NCI-H69 (cell line): ENCODE data around the gene CAPZB.
A peak's percentile ranks its signal among the peaks of the same experiment; 100 is the strongest.

Source experiments
- DNase-seq: peaks from one replicate; lab custom pipeline; 2025; lab: John Stamatoyannopoulos, UW

The CAPZB gene

DNA sequence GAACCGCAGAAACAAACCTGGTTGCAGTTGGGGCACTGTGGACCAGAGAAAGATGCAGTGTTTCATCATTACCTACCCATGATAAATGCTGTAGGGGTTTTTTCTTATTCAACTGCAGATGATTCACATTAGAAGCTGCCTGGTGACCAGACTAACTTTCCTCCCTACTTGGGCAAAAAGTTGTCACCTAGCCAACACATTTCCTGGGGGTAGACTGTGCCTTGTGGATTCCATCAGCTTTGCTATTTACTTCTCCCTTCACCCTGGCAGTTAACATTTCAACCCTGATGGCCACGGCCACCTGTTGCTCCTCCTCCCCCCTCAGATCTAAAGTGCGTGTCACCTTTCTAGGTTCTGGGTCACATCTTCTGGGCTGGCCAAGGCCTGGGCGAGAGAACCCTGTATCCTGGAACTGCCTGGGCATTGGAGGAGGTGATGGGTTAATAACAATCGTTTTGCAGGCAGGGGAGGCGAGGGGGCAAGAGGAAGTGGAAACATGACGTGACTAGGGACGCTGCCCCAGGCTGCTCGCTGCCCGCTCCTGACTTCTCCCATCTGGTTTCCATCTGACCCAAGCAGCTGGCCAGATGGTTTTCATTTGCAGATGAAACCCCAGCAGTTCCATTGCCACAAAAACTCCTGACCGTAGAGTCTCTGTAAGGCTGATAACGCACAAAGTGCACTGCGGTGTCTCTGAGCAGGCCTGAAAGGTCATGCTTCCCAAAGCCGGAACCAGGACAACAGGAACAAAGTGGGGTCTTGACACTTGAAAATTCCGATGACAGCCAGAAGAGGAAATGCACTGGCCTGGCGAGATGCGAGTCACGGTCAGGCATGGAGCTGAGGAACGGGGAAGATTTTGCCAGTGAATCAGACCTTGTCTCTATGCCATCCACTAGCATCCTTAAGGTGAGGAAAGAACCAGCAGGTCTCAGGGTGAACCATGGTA, 36.6 kb downstream of the CAPZB start:
- peak; percentile 49 for DNase-seq

GRCh38 chr1:19447550-19447949, 37.8 kb downstream of the CAPZB start:
- no peak for DNase-seq

GRCh38 chr1:19445417-19446342, 39.7 kb downstream of the CAPZB start:
- DNase-seq = no peak

GRCh38 chr1:19444296-19445021, 40.9 kb downstream of the CAPZB start:
- DNase-seq = no peak

GRCh38 chr1:19443326-19443725, 42.0 kb downstream of the CAPZB start:
- DNase-seq = no peak

GRCh38 chr1:19442154-19443096, 42.9 kb downstream of the CAPZB start:
- DNase-seq = no peak

DNA sequence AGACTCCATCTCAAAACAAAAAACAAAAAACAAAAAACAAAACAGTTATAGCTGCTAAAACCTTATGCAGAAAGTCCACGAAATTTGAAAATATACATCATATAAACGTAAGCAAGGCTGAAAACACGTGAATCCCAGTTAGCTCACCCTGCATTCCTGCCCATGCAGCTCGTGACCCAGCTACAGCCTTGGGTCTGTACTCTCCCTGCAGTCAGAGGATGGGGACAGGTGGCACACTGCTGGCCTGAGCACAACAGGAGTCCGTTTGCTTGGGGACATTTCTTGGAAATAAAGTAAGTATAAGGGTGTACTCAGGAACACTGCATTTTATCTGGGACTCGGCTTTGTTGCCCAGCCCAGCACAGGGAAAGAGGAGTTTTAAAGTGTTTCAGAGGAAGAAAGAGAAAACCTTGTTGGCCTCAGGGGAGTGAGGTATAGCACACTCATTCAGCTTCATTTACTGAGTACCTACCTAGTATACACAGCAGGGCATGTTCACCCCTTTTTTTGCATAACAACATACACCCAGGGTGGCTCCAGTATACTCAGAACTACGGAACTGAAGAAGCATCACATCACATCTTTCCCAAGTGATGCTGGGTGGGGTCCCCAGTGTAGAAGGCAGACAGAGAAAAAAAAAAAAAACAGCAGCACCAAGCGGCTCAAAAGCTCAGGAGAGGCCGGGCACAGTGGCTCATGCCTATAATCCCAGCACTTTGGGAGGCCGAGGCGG, 44.1 kb downstream of the CAPZB start:
- DNase-seq = no peak

GRCh38 chr1:19439464-19440171, 45.7 kb downstream of the CAPZB start:
- DNase-seq = peak; percentile 8

DNA sequence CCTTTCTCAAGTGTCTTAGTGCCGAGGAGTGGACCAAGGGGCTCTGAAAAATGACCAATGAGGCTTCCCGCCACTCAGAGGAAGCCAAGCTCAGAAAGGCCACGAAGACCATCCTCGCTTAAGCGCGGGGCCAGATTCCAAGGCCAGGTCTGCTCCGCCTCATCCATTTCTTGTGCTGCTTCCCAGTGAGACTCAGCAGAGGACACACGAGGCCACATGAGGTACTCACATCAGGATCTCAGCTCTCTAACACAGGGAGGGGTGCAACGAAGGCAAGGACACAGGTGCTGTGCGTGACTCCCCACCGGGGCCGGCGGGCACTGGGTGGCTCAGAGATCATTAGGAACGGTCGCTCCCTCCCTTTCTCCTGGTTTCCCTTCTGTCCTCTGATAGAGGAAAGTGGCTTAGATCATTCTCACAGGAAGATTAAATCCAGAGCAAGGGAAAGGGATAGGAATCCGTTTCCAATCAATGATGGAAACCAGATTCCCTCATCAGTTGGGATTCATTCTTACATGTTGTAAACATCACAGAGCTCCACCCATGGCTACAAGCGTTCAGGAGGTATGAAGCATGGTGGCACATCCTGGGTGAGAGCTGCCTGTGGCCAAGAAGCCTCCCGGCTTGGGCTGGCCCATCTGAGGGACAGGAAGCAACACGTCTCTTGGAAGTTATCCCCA, 46.7 kb downstream of the CAPZB start:
- DNase-seq = no peak

- DNase-seq = no peak
Measured at GRCh38 chr1:19437891-19438294, 47.4 kb downstream of the CAPZB start.

DNA sequence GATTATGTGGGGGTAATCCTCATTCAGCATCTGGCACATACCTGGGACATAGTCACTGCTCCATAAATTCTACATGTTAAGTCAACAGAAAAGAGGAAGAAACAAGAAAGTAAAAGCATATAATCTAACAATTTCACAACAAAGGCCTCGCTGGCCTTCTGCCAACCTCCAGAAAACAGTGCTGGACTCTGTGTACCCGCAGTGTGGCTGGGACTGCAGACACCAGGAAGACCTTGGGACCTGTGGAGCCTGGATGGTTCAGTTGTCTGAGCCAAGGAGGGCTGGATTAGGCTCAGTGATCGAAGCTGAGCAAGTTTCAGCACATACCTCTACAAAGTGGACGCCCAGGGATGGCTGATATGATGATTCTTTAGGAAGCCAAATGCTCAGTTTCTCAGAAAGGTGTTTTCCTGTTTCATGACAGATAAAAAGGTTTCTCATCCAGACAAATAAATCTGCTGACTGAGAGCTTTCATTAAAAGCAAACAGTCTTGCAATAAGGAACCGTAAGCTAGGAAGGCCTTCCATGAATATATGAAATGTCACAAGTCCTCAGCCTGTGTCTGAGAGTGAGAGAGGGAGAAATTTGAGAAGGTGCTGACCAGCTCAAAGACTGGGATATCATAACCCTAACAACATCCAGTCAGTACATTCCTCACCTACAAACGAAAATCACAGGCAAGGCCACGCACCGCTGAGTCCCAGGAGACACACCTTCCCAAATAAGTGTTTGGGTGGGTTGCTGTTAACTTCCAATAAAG, 48.4 kb downstream of the CAPZB start:
- peak; percentile 65 for DNase-seq

DNA sequence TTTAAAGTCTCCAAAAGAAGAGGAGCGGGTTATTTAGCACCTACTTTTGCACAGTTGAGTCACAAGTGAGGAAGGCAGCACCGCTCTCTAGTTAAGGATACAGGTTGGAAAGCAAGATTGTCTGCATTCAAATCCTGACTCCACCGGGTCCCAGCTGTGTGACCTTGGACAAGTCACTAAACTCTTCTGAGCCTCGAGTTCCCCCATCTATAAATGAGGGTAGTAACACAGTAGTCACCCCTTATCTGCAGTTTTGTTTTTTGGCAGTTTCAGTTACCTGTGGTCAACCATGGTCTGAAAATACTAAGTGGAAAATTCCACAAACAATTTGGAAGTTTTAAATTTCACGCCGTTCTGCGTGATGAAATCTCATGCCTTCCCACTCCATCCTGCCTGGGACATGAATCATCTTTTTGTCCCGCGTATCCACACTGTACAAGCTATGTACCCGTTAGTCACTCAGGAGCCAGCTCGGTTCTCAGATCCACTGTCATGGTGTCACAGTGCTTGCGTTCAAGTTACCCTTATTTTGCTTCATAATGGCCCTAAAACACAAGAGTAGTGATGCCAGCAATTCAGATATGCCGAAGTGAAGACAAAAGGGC, 49.4 kb downstream of the CAPZB start:
- no peak for DNase-seq

DNA sequence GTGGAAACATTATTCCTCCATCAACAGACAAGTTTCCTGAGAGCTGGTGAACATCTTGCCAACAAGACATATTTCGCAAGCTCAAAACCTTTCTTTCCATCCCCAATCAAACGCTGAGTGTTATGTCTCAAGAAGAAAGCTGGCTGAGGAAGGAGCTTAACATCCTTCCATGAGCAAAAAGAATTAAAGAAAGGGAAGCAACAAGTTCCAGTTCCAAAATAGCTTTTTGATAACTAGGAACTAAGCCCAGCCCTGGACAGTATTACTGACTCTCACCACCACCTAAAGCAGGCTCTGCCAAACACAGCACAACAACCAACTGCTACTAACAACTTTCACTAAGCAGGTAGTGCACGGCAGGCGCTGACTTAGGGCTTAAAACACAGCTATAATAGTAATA, 50.2 kb downstream of the CAPZB start:
- no peak for DNase-seq

GRCh38 chr1:19433719-19433998, 51.7 kb downstream of the CAPZB start:
- DNase-seq = no peak

- peak; percentile 57 for DNase-seq
Measured at GRCh38 chr1:19432943-19433718, 52.2 kb downstream of the CAPZB start.

DNA sequence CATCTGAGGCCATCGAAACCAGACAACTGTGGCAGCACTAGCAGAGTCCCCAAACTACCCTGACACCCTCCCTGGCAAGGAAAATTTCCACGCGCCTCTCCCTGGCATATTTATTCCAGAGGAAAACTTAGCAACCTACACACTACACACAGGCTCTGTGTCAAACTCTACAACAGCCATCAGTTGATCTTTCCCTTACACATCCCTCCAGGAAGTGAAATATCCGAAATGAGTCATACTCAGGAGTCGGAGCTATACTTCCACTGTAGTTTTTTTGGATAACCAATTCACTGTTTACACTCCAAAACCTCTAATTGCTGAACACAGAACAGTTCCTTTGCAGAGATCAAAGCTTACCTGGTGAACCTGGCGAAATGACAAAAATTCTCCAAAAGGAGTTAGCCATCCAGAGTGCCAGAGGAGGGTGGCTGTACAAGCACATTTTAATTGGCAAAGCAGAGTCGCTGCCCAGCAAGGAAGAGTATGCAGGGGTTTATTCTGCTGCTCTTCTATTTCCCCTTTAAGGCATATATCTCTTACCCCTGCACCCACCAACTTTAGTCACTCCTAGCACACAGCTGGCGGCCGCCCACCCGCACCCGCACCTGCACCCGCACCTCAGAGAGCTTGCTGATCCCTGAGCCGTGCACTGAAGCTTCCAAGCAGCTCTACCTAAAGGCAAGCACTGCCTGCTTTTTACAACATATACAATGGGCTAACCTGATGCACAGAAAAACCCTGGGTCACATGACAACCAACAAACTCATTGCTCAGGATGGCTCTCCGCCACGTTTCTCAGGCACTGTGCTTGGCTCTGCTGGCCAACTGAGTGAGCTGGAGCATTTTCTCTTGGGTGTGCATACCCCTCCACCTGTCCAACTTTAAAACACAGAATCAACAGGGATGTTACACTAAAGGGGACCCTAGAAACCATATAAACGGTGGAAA, 54.9 kb downstream of the CAPZB start:
- DNase-seq = peak; percentile 64
